8988T (cell line): ENCODE data around the gene SLC37A2.
"Not testable (repeated sequence)": the region's sequence is repeated elsewhere in the genome, so short reads cannot be mapped to it uniquely, and the experiment has no call there.

ENCODE experiments used
- DNase-seq: peaks from one replicate; pipeline ENCODE4 v3.0.0; 2011

The SLC37A2 gene

DNA sequence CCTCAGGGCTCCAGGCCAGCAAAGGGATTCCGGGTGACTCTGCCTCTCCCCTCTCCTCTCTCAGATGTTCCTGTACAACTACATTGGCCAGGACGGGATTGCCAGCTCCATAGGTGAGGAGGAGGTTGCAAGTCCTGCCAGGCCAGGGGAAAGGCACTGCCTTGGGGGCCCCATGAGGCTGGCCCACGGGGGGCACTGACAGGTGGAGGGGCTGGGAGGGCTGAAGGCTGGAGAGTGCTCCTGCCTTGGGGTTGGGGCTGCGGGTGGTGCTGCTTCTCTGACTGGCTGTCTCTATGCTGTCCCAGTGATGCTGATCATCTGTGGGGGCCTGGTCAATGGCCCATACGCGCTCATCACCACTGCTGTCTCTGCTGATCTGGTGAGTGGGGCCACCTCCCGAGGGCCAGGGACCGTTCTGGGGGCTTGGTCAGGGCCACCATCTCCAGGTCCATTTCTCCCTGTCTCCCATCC, 21.7 kb downstream of the SLC37A2 start:
- no peak for DNase-seq

GRCh38 chr11:125085301-125086081, 22.4 kb downstream of the SLC37A2 start:
- no peak for DNase-seq

- no peak for DNase-seq
Measured at GRCh38 chr11:125086633-125087296, 23.7 kb downstream of the SLC37A2 start.

- DNase-seq = no peak
Measured at GRCh38 chr11:125088123-125088522, 25.0 kb downstream of the SLC37A2 start.

- no peak for DNase-seq
Measured at GRCh38 chr11:125088576-125089455, 25.7 kb downstream of the SLC37A2 start.

DNA sequence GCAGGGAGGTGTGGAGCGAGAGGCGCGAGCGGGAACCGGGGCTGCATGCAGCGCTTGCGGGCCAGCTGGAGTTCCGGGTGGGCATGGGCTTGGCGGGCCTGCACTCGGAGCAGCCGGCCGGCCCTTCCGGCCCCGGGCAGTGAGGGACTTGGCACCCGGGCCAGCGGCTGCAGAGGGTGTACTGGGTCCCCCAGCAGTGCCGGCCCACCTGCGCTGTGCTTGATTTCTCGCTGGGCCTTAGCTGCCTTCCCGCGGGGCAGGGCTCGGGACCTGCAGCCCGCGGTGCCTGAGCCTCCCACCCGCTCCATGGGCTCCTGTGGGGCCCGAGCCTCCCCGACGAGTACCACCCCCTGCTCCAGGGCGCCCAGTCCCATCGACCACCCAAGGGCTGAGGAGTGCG, 26.4 kb downstream of the SLC37A2 start:
- not testable (repeated sequence) for DNase-seq

DNA sequence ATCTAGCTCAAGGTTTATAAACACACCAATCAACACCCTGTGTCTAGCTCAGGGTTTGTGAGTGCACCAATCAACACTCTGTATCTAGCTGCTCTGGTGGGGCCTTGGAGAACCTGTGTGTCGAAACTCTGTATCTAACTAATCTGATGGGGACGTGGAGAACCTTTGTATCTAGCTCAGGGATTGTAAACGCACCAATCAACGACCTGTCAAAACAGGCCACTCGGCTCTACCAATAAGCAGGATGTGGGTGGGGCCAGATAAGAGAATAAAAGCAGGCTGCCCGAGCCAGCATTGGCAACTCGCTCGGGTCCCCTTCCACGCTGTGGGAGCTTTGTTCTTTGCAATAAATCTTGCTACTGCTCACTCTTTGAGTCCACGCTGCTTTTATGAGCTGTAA, 27.0 kb downstream of the SLC37A2 start:
- DNase-seq = not testable (repeated sequence)

GRCh38 chr11:125090816-125091215, 27.7 kb downstream of the SLC37A2 start:
- DNase-seq = no peak

GRCh38 chr11:125091247-125091876, 28.3 kb downstream of the SLC37A2 start:
- DNase-seq = peak; percentile 74

GRCh38 chr11:125091877-125092664, 29.0 kb downstream of the SLC37A2 start:
- DNase-seq = no peak

- no peak for DNase-seq
Measured at GRCh38 chr11:125092669-125093068, 29.6 kb downstream of the SLC37A2 start.

DNA sequence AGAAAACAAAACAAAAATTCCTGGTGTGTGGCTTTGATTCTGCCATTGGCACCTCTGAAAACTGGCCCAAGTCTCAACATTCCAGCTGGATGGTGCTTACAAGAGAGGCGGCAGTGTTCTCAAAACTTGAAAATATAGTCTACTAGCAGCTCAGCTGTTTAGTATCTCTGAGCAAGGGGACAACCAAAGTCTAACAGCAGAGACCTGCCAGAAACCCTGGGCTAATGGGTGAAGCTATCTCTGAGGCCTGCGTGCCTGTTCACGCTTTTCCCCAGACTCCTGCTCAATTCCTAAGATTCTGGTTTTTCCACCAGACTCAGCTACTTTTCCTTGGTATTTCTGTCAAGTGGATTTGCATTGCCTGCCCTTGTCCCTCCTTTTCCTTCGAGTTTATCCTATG, 30.4 kb downstream of the SLC37A2 start:
- no peak for DNase-seq

DNA sequence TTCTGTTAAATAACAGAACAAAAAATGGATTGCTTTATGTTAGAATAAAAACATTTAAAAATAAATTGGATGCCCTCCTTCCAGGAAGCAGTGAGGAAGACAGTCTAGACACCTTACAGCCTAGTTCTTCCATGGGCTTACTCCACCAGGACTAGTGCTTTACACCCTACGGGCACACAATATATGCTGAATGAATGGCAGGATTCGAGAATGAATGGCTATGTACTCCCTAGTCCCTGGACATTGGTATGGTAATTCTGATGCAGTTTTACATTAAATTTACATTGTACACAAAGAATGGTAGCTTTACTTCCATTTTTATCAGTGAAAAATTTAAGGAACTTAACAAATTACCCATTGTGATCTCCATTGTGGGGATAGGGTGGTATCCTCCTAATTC, 31.6 kb downstream of the SLC37A2 start:
- DNase-seq = no peak

- DNase-seq = no peak
Measured at GRCh38 chr11:125100136-125100535, 37.0 kb downstream of the SLC37A2 start.

DNA sequence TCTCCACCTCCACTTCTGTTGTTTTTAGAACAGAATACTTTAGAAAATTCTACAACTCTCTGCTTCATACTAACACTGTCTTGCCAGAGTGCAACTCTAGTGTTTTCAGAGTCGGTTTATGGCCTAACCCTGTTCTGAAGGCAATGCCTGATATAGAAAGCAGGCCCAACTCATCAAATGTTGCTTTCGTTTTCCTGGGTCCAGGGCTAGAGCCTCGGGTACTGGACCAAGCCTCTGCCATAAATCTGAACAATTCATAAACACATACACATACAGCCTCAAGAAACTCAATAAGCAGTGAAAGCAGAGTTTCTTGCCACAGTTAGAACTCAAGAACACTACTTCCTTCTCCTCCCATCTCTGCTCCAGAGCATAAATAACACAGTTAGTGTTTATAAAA, 38.5 kb downstream of the SLC37A2 start:
- DNase-seq = no peak

- DNase-seq = no peak
Measured at GRCh38 chr11:125102025-125102424, 38.9 kb downstream of the SLC37A2 start.

- no peak for DNase-seq
Measured at GRCh38 chr11:125102510-125102909, 39.4 kb downstream of the SLC37A2 start.

DNA sequence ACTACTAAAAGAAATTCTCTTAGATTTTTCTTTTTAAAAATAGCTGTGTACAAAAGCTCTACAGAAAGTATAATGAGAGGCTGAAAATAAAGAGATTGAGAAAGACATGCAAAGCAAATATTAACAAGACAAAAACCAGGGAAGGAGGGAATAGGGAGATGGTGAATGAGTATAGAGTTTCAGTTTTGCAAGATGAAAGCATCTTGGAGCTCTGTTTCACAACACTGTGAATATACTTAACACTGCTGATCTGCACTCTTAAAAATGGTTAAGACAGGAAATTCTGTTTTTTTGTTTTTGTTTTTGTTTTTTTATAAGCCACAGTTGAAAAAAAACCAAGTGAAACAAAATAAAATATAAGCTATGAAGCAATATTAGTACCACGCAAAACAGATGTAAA, 42.8 kb downstream of the SLC37A2 start:
- DNase-seq = no peak

DNA sequence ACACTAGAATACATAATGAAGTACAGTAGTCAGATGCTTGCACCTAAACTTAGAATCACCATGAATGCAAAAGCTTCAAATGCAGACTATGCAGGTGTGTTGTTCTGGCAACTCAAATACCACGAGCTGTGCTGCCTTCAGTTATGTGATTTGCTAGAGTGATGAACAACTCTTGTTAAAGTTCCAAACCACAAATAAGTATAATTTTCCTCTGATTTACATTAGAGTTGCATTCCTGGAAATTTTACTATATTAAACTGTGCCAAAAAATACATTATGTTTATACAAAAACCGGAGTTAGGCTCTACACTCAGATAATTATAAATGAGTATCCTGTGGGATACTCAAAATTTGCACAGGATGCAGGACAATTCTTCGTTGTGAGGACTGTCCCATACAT, 45.4 kb downstream of the SLC37A2 start:
- no peak for DNase-seq

DNA sequence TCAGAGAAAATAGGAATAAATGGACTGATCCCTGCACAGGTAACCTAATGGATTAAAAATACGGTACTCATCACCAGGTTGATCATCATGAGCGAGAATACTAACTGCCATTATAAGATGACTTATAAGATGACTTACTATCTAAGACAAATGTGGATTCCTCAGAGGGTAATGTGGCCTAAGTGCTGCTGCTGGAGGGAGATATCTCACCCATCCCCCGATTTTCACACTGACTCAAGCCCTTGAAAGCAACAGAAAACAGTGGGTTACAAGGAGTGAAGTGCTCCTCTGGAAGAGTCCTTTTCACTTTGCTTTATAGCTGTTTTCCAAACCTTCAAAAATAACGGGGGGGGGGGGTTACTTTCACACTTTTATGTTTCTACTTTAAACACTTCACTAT, 47.4 kb downstream of the SLC37A2 start:
- no peak for DNase-seq

DNA sequence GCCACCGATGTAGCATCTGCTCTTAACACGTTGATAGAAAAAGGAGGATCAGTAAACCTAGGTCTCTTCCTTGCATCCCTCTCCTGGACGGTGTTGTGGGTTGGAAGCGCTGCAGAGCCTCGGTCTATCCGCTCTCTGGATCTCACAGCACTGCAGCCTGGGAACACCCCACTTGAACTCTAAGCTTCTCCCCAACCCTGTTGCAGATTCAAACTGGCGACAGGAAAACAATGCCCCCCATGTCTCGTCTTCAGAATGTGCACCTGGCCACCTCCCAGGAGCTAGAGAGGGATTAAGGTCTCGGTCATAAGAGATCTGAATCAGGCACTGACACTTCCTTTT, 47.9 kb downstream of the SLC37A2 start:
- no peak for DNase-seq
